ENCODE results near the gene BGLAP. TPM values are rescaled to one million over a fixed set of nuclear protein-coding genes. Genes with fewer than 3 reads are reported as not detected.

The BGLAP gene
- total and polyA plus RNA-seq, 2 donors (not counting 1 experiment from before 2014, with no cell fraction given), result 3.1 to 7.4 TPM

- no peaks in the 10 kb centered on the region for H3K27me3 Mint-ChIP-seq
- Histone ChIP-seq H3K4me3 (ENCODE audit: control extremely low read depth in 1 of 5, extremely low read depth in 1 of 5, insufficient read depth in 1 of 5, low read depth in 2 of 5, low read length in 4 of 5) (no peak overlapping the region), H3K36me3 (replicated peaks in 1 of 2; ENCODE audit: control extremely low read depth in 1 of 2, control insufficient read depth in 1 of 2, extremely low read depth in 1 of 2, insufficient read depth in 2 of 2, low read length in 1 of 2) (peaks cover 22 to 37% of the 10 kb centered on the region in 2 experiments), H3K27me3 (replicated peaks in 1 of 4; ENCODE audit: control extremely low read depth in 1 of 4, control insufficient read depth in 3 of 4, insufficient read depth in 4 of 4, low read length in 3 of 4) (no peaks in the 10 kb centered on the region), H3K27ac (ENCODE audit: low read length in 2 of 2) (no peak overlapping the region), H3K79me2 (ENCODE audit: control insufficient read depth, insufficient read depth, low read length) (peaks cover 26% of the 10 kb centered on the region), H4K20me1 (ENCODE audit: control insufficient read depth, insufficient read depth, low read length, poor library complexity, severe bottlenecking) (no peaks in the 10 kb centered on the region), H3K9me3 (ENCODE audit: control extremely low read depth in 1 of 3, control insufficient read depth in 2 of 3, insufficient read depth in 1 of 3, low read length in 2 of 3) (no peaks in the 10 kb centered on the region), H3K9ac (ENCODE audit: low read length) (no peak overlapping the region), H3K4me1 (ENCODE audit: control insufficient read depth in 2 of 2, insufficient read depth in 2 of 2, low read length in 2 of 2) (no peaks in the 10 kb centered on the region), H2AFZ (ENCODE audit: insufficient read depth, low read depth, low read length, poor library complexity, severe bottlenecking) (no peak overlapping the region), H3K4me2 (replicated peaks; ENCODE audit: low read depth, low read length, poor library complexity, severe bottlenecking) (no peak overlapping the region)
- H3K9me3 Mint-ChIP-seq (ENCODE audit: insufficient read depth), result no peaks in the 10 kb centered on the region
- no peak overlapping the region for H3K27ac Mint-ChIP-seq
- intact Hi-C loops (cut with micrococcal nuclease), result no loop called here
- DNase-seq, result no peak
- ChIA-PET CTCF (interaction anchor here (0.6 to 14.5 kb wide), 9 partner anchors 13 to 135 kb away, joined by 3 to 381 read pairs (median 39); partner anchors contain the start of genes PMF1 and SEMA4A), POLR2A (interaction anchor here (0.6 kb wide), 1 partner anchor 76 kb away, joined by 3 read pairs; no protein-coding TSS in a partner anchor)
- TF ChIP-seq EZH2 (IDR thresholded peaks at IDR 0.05; ENCODE audit: borderline replicate concordance, insufficient read depth, low read depth, low read length, poor library complexity, severe bottlenecking), result no peak
- no peak for TF ChIP-seq CTCF (IDR thresholded peaks at IDR 0.05)
- H3K4me3 Mint-ChIP-seq, result no peak overlapping the region
- peaks cover 4% of the 10 kb centered on the region for H3K4me1 Mint-ChIP-seq
- WGBS (ENCODE audit: insufficient coverage), result 95% methylated on average over 4 of the region's 4 CpGs
- ATAC-seq (ENCODE audit: low read depth), result no peak
Observed at GRCh38 chr1:156226782-156227181, 15.2 kb upstream of the BGLAP start.

GRCh38 chr1:156228501-156228900 lies 13.5 kb upstream of the BGLAP start:
- H3K4me3 ChIP-seq (ENCODE audit: control extremely low read depth in 1 of 5, extremely low read depth in 1 of 5, insufficient read depth in 1 of 5, low read depth in 2 of 5, low read length in 4 of 5), result no peak overlapping the region
- no peak overlapping the region for H3K27ac ChIP-seq (ENCODE audit: low read length in 2 of 2)
- H4K20me1 ChIP-seq (ENCODE audit: control insufficient read depth, insufficient read depth, low read length, poor library complexity, severe bottlenecking), result peaks cover under 1% of the 10 kb centered on the region
- no peaks in the 10 kb centered on the region for H3K27me3 ChIP-seq (replicated peaks in 1 of 4; ENCODE audit: control extremely low read depth in 1 of 4, control insufficient read depth in 3 of 4, insufficient read depth in 4 of 4, low read length in 3 of 4)
- H3K4me1 Mint-ChIP-seq, result peaks cover 4% of the 10 kb centered on the region
- H3K9ac ChIP-seq (ENCODE audit: low read length), result no peak overlapping the region
- no peak overlapping the region for H3K4me3 Mint-ChIP-seq
- DNase-seq (no peak), ATAC-seq (ENCODE audit: low read depth) (no peak)
- TF ChIP-seq CTCF (IDR thresholded peaks at IDR 0.05), result no peak
- no peak for TF ChIP-seq EZH2 (IDR thresholded peaks at IDR 0.05; ENCODE audit: borderline replicate concordance, insufficient read depth, low read depth, low read length, poor library complexity, severe bottlenecking)
- no CpG with 5 or more reads among the region's 7 CpGs for whole genome bisulfite sequencing (ENCODE audit: insufficient coverage)
- no peak overlapping the region for H2AFZ ChIP-seq (ENCODE audit: insufficient read depth, low read depth, low read length, poor library complexity, severe bottlenecking)
- H3K4me2 ChIP-seq (replicated peaks; ENCODE audit: low read depth, low read length, poor library complexity, severe bottlenecking), result no peak overlapping the region
- no peaks in the 10 kb centered on the region for H3K27me3 Mint-ChIP-seq
- H3K9me3 ChIP-seq (ENCODE audit: control extremely low read depth in 1 of 3, control insufficient read depth in 2 of 3, insufficient read depth in 1 of 3, low read length in 2 of 3), result no peaks in the 10 kb centered on the region
- intact Hi-C loops (cut with micrococcal nuclease), result no loop called here
- no peaks in the 10 kb centered on the region for H3K9me3 Mint-ChIP-seq (ENCODE audit: insufficient read depth)
- POLR2A ChIA-PET, result no interaction called here
- H3K4me1 ChIP-seq (ENCODE audit: control insufficient read depth in 2 of 2, insufficient read depth in 2 of 2, low read length in 2 of 2), result no peaks in the 10 kb centered on the region
- H3K79me2 ChIP-seq (ENCODE audit: control insufficient read depth, insufficient read depth, low read length), result peaks cover 13% of the 10 kb centered on the region
- CTCF ChIA-PET, result interaction anchor here (0.7 to 14.5 kb wide), 3 partner anchors 64 to 99 kb away, joined by 3 to 381 read pairs (median 4); no protein-coding TSS in a partner anchor
- H3K36me3 ChIP-seq (replicated peaks in 1 of 2; ENCODE audit: control extremely low read depth in 1 of 2, control insufficient read depth in 1 of 2, extremely low read depth in 1 of 2, insufficient read depth in 2 of 2, low read length in 1 of 2), result peaks cover 11 to 27% of the 10 kb centered on the region in 2 experiments
- no peak overlapping the region for H3K27ac Mint-ChIP-seq

Measured in B cell (primary cell).